Suprapubic skin (tissue), 4 donors: Measurements from ENCODE around the gene DAB2IP. TPM values are rescaled to one million over a fixed set of nuclear protein-coding genes. Genes with fewer than 3 reads are reported as not detected.

ENCODE experiments used
- DNase-seq, 2 donors: peaks; one replicate each; pipeline ENCODE4 v3.0.0-alpha.2; 2019; ENCODE audit warnings: low spot score in 2 of 2
- H3K27ac ChIP-seq: fragments of 200-600 bp; sonication (generic); one replicate; pipeline ENCODE4 v1.5.1; 2019
- H3K27me3 ChIP-seq: fragments of 200-600 bp; sonication (generic); one replicate; pipeline ENCODE4 v1.5.1; 2019
- H3K36me3 ChIP-seq: fragments of 200-600 bp; sonication (generic); one replicate; pipeline ENCODE4 v1.5.1; 2019
- H3K4me1 ChIP-seq: fragments of 200-600 bp; sonication (generic); one replicate; pipeline ENCODE4 v1.5.1; 2019
- H3K4me3 ChIP-seq: fragments of 200-600 bp; sonication (generic); one replicate; pipeline ENCODE4 v1.5.1; 2019; ENCODE audit warnings: mild to moderate bottlenecking
- H3K9me3 ChIP-seq: fragments of 200-600 bp; sonication (generic); one replicate; pipeline ENCODE4 v1.5.1; 2019
- CTCF ChIP-seq, 2 donors: fragments of 200-600 bp in 1 of 2; fragments of 450-650 bp in 1 of 2; sonication (generic) in 1 of 2; IDR thresholded peaks; one replicate each; pipeline ENCODE4 v1.5.1; 2016 to 2019; ENCODE audit warnings: antibody characterized with exemption in 2 of 2, mild to moderate bottlenecking in 1 of 2, moderate library complexity in 1 of 2
- EP300 ChIP-seq: sonication (generic); formaldehyde crosslinking; IDR thresholded peaks from one replicate; pipeline ENCODE4 v1.6.1; 2017; ENCODE audit warnings: antibody characterized with exemption
- POLR2A ChIP-seq, 2 donors: fragments of 450-650 bp; IDR thresholded peaks; one replicate each; pipeline ENCODE4 v1.6.1; 2017; ENCODE audit warnings: antibody characterized with exemption in 2 of 2, mild to moderate bottlenecking in 2 of 2, moderate library complexity in 2 of 2
- POLR2AphosphoS5 ChIP-seq, 3 donors: sonication (generic); formaldehyde crosslinking; IDR thresholded peaks; one replicate each; pipeline ENCODE4 v1.6.1; 2017; ENCODE audit warnings: antibody characterized with exemption in 3 of 3
- WGBS: methylation state at CpG from one replicate; pipeline ENCODE4 v1.1.5; 2018; 5-methylcytosine and 5-hydroxymethylcytosine counted together
- total RNA-seq, 4 donors: library from RNA; depleted of rRNA; stranded (reverse); fragments of >200 nt; gene quantifications; one replicate each; pipeline ENCODE4 v1.1.0, GENCODE V29; 2016

Gene DAB2IP
- total RNA-seq, 4 donors from 2014 or later, result 47.6 to 55.6 (median 50.3) TPM

- WGBS, result 100% methylated on average over 3 of the region's 3 CpGs
- Histone ChIP-seq H3K27ac (no peak overlapping the region), H3K4me1 (peaks cover 21% of the 10 kb centered on the region), H3K9me3 (no peaks in the 10 kb centered on the region), H3K4me3 (no peak overlapping the region), H3K27me3 (no peaks in the 10 kb centered on the region), H3K36me3 (no peaks in the 10 kb centered on the region)
- TF ChIP-seq CTCF (IDR thresholded peaks at IDR 0.05), result no peak
- TF ChIP-seq EP300, result no peak
- TF ChIP-seq POLR2AphosphoS5 (IDR thresholded peaks at IDR 0.05), result no peak
- no peak for TF ChIP-seq POLR2A (IDR thresholded peaks at IDR 0.05)
- DNase-seq, result no peak
Measured at GRCh38 chr9:121631115-121631514, 20.3 kb upstream of the DAB2IP start.

DNA sequence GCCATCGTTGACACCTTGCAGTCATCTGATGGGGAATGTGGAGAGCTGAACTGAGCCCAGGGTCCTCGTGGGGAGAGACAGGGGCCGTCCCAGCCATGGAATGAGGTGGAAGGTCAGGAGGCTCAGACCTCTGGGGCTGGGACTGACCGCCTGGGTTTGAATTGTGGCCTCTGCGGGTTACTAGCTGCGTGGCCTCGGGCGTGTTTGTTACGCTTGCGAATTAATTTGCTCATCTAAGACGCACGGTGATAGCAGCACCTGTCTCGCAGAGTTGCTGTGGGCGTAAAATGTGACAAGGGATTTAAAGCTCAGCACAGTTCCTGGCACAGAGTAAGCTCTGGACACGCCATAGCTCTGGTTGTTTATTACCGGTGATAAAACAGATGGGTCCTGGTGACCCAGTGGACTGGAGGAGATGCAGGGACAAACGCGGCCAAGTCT, 19.4 kb upstream of the DAB2IP start:
- no peak overlapping the region for H3K4me3 ChIP-seq
- 69% methylated on average over 18 of the region's 18 CpGs for WGBS
- TF ChIP-seq POLR2A (IDR thresholded peaks at IDR 0.05) (no peak), EP300 (no peak), CTCF (IDR thresholded peaks at IDR 0.05) (no peak), POLR2AphosphoS5 (IDR thresholded peaks at IDR 0.05) (no peak)
- DNase-seq, result no peak
- no peaks in the 10 kb centered on the region for H3K27me3 ChIP-seq
- H3K36me3 ChIP-seq, result no peaks in the 10 kb centered on the region
- no peaks in the 10 kb centered on the region for H3K9me3 ChIP-seq
- no peak overlapping the region for H3K27ac ChIP-seq
- H3K4me1 ChIP-seq, result peaks cover 30% of the 10 kb centered on the region

GRCh38 chr9:121633119-121633714, 18.2 kb upstream of the DAB2IP start:
- 59% methylated on average over 9 of the region's 9 CpGs for WGBS
- DNase-seq, result no peak

DNA sequence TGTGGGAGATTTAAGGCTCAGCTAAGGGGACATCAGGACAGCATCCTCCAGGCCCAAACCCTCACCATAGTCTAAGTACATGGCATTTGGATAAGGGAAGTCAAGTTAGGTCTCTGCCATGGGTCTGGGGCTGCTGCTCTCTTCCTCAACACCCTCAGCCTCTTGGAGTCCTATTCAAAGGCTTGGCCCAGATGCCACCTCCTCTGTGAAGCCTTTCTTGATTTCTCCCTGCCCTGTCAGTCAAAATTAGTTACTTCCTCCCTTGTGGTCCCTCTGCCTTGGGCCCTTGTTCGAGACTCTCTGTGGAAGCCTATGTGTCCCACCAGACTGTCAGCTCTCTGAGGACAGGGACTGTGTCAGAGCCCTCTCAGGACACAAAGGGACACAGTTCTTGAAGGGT, 17.7 kb upstream of the DAB2IP start:
- Histone ChIP-seq H3K4me3 (no peak overlapping the region), H3K4me1 (peaks cover 41% of the 10 kb centered on the region), H3K27ac (no peak overlapping the region), H3K9me3 (no peaks in the 10 kb centered on the region), H3K27me3 (no peaks in the 10 kb centered on the region), H3K36me3 (no peaks in the 10 kb centered on the region)
- DNase-seq, result no peak
- 100% methylated on average over 1 of the region's 1 CpG for WGBS
- TF ChIP-seq POLR2AphosphoS5 (IDR thresholded peaks at IDR 0.05), result no peak
- TF ChIP-seq EP300, result no peak
- no peak for TF ChIP-seq POLR2A (IDR thresholded peaks at IDR 0.05)
- TF ChIP-seq CTCF (IDR thresholded peaks at IDR 0.05), result no peak

More at GRCh38 chr9:121633119-121633714, 18.2 kb upstream of the DAB2IP start:
- Histone ChIP-seq H3K4me3 (no peak overlapping the region), H3K9me3 (no peaks in the 10 kb centered on the region), H3K4me1 (peaks cover 40% of the 10 kb centered on the region), H3K27ac (no peak overlapping the region), H3K36me3 (no peaks in the 10 kb centered on the region), H3K27me3 (no peaks in the 10 kb centered on the region)
- TF ChIP-seq POLR2A (IDR thresholded peaks at IDR 0.05), result no peak

GRCh38 chr9:121634329-121635261, 16.8 kb upstream of the DAB2IP start:
- H3K36me3 ChIP-seq, result no peaks in the 10 kb centered on the region
- H3K9me3 ChIP-seq, result no peaks in the 10 kb centered on the region
- no peaks in the 10 kb centered on the region for H3K27me3 ChIP-seq
- TF ChIP-seq CTCF (IDR thresholded peaks at IDR 0.05) (no peak), POLR2AphosphoS5 (IDR thresholded peaks at IDR 0.05) (no peak)
- 73% methylated on average over 16 of the region's 20 CpGs for WGBS
- H3K27ac ChIP-seq, result no peak overlapping the region
- DNase-seq, result no peak
- H3K4me3 ChIP-seq, result no peak overlapping the region
- peaks cover 41% of the 10 kb centered on the region for H3K4me1 ChIP-seq
